Measurements from ENCODE around the gene NDC80.

DNA sequence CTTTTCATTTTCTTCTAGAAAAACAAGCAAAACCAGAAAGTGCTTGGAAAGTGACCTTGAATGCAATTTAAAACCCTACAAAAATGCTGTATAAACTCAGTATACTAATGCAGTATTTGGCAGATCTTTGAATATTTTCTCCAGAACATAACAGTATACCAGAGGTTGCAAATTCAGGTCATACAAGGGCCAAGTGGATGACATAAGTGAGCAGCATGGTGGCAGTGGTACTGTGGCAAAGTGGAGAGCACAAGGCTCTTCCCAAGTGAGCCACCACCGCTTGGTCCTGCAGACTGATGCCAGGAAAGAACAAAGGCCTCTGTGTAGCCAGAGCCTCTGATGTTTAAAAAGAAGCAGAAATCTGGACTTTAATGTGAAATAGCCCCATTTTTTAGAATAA is 33.1 kb upstream of the NDC80 start:
- no peak for TF ChIP-seq GATA2 (IDR thresholded peaks at IDR 0.05; ENCODE audit: low read depth, low read length)
- no peak for TF ChIP-seq GATA3 (IDR thresholded peaks at IDR 0.05; ENCODE audit: low read depth, low read length)
